CD4-positive, alpha-beta T cell treated with Interleukin-6 at 100 ng/mL for 8 hours (primary cell): ENCODE results near the gene GRPEL2.

ENCODE experiments used
- DNase-seq: peaks from one replicate; pipeline ENCODE4 v3.0.0-alpha.2; 2020; ENCODE audit warnings: mixed read lengths, low spot score

Gene GRPEL2, protein sequence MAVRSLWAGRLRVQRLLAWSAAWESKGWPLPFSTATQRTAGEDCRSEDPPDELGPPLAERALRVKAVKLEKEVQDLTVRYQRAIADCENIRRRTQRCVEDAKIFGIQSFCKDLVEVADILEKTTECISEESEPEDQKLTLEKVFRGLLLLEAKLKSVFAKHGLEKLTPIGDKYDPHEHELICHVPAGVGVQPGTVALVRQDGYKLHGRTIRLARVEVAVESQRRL

DNA sequence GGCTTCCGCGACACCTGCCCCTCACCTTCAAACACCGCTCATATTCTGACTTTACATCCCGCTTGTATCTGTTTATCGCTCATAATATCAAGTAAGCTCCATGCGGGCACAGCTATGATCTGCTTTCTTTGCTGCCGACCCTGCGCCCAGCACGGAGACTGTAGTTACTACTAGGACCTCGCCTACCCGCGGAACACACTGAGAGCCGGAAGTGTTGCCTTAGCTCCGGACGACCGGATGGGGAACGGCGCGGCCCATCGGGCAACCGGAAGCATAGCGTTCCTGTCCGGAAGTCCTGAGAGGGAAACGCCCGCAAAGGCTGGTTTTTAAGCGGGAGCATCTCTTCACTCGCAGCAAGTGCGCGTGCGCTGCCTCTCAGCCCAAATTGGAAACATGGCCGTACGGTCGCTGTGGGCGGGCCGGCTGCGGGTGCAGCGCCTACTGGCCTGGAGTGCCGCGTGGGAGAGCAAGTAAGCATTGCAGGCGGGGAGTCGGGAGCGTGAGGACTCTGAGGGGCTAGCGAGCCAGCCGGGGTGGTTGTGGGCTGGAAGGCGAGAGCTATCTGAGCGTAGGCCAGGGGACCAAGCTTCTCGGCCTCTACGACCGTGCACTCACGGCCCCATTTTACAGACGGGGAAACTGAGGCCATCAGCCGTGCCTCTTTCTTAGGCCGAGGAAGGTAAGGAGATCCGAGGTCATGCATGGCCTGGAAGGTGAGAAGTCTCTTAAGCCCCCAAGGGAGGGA is at the start of gene GRPEL2:
Gene GRPEL2 (plus strand): TSS at position 353 of the 745 bp plus-strand sequence. CDS start 41 bp downstream, at position 394.
- peak; percentile 90 for DNase-seq

DNA sequence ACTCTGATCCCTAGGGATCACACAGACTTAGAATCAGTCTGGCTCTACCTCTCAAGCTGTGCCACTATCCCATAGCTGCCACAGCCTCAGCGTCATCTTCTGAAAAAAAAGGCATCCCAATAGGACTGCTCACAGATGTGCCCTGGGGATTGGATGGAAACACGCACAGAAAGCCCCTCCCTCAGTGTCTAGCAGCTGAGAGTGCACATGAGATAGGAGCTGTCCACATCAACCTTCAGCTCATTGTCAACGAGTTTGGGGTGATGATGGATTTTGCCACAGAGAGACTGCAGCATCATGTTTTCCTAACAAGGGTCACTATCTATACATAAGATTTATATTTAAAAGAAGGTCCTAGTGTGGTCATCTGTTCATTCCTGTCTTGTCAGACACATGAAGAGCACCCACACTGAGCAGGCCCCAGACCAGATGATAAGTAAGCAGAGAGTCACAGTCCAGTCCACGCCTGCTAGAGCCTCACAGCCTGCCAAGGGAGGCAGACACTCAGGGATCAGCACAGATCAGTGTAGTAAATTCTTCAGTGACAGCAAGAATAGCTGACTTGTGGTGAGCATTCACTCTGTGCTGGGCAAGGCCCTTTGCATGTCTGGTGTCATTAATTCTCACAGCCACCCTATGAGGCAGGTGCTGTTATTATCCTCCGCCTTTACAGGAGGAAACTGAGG is 47.8 kb upstream of the GRPEL2 start:
- DNase-seq = no peak

DNA sequence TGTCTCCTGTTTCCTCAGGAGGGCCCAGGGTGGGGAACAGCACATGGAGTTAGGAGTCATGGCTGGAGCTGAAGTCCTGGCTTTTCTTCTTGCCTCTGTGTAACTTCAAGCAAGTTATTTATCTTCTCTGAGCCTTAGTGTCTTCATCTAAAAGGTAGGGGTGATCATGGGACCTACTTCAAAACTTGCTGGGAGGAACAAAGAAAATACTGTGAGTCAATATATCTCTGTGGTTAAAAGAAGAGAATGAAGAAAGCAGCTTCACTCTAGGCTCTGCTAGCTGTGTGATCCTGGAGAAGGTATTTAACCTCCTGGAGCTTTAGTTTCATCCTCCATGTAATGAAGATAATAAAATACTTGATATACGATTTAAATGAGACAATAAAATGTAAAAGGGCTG is 47.1 kb upstream of the GRPEL2 start:
- no peak for DNase-seq

DNA sequence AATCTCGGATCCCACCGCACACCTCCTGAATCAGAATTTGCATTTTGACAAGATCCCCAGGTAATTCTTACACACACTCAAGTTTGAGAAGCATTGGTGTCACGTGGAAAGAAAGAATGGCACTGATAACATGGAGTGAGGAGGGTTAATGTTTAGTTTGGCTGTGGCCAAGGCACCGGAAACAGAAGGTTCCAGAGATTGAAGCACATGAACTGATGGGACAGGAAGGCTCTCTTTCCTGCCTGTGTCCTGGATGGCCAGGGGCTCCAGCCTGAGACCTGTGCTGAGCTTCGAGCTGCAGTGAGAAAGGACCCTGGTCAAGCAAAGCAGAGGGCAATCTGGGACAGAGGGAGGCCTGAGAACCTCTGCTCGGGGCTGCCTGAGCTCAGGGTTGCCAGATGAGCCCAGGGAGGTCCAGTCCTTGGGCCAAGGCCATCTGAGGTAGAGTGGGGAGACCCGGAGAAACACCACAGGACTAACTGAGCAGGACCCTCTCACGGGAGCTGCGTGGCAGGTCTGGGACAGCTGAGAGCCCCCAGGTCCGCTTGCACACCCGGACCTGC is 46.4 kb upstream of the GRPEL2 start:
- DNase-seq = no peak

DNA sequence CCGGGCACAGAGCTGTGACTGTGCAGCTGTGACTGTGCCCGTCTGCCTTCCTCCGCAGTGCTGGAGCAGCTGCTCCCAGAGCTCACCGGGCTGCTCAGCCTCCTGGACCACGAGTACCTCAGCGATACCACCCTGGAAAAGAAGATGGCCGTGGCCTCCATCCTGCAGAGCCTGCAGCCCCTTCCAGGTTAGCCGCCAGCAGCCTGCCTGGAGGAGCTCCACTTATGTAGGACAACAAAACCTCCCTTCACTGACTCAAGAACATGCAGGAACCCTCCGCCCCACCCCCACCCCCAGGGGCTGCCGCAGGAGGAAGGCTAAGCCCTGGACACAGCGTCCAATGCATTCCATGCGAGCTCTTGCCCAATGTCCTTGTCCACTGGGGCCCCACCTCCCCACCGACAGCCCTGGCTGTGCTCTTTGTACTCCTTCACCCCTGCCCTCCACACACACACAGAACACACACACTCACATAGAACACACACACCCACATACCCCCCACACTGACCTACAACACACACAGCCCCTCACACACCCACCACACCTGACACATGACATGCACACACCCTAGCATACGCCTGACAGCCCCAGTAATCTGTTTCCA is 45.7 kb upstream of the GRPEL2 start:
- DNase-seq = no peak

DNA sequence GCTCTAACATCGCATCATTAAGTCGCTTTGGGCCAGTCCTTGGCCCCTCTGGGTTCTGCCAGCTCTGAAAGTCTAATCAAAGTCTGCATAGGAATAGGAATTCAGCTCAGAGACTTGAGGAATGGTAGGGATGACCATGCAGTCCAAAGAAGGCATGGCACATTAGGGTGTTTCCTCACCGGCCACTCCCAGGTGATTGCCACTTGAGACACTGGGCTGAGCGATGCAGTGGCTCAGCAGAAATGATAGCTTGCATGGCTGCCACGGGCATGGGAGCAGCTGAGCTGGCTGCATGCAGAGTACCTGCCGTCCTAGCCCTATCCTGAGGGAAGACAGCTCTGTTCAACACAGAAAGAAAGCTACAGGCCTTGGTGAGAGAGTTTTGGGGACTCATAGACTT is 44.9 kb upstream of the GRPEL2 start:
- no peak for DNase-seq

DNA sequence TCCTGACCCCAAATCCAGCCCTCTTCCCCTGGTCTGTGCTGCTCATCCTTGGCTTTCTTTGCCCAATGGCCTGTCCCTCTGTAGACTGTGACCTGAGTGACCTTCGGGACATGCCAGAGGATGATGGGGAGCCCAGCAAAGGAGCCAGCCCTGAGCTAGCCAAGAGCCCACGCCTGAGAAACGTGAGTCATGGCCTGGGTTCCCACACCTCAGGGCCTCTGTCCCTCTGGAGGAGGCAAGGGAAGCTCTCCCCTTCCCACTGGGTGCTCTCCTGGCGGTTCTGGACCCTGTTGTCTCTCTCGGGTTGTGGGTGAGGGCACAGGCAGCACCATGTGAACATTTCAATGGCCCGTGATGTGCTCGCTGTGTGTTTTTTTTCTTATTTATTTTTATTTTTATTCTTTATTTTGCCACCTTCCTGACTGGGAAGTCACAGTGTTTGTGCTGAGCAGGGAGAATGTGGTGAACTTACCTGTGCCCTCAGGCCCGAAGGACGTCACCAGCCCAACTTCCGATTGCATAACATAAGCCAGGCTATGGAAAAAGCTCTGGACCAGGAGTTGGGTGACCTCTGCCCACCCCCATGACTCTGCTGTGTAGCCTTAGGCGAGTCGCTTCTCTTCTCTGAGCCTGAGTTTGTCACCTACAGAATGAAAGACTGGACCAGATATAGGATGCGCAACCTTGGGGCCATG is 44.1 kb upstream of the GRPEL2 start:
- no peak for DNase-seq

DNA sequence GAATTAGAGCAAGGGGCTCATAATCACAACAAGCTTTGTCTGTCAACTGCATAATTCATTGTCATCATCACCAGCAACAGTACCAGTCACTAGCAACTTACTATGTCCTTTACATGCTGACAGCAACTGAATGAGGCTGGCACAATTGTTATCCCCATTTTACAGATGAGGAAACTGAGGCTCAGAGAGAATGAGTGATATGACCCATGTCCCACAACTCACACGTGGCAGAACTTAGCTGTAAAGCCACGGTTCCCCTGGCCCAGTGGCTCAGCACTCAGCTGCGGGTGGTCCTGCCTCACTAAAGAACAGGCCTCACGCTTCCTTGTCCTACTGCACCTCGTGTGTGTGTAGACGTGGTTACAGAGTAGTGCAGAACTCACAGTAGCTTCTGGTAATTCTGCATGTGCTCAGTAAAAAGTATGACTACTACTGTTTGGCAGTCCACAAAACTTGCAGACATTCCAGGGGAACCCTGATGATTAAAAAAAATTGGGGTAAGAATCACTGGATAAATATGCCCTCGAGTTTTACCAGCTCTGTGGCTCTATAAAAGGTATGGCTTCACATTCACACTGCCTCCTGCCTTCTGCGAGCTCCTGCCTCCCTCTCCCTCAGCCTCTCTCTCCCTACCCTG is 43.4 kb upstream of the GRPEL2 start:
- DNase-seq = no peak

DNA sequence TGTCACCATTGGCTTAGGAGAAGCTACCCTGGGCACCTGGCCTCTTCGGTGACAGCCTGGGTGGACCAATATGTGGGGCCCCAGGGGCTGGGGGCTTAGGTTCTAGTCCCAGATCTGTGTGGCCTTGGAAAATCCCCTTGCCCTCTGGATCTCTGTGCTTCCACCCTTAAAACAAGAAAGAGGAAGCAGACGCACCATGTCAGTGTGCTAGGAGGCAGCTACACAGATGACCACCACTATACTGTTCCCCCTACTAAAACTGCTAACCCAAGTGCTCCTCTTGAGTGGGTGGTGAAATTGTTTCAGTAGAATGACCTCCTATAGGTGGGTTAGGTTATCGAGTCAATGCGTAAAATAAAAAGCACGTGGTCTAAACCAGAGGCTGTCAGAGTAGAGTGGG is 42.7 kb upstream of the GRPEL2 start:
- no peak for DNase-seq

DNA sequence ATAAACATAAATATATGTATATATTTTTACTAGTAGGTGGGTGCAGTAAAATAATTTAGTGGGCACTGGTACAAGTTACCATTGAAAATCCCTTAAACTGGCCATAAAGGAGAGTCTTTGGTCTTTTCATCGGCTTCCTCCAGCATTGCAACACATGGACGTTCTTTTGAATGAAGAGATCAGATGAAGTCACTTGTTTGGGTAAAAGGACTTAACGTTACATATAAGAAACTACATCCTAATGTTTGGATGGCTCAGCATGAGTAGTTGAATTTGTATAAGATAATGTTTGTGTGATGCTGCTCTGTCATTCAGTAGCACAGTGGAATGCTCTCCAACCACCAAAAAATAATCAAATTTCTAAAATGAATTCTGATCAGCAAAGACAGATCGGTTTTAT is 42.1 kb upstream of the GRPEL2 start:
- DNase-seq = no peak

DNA sequence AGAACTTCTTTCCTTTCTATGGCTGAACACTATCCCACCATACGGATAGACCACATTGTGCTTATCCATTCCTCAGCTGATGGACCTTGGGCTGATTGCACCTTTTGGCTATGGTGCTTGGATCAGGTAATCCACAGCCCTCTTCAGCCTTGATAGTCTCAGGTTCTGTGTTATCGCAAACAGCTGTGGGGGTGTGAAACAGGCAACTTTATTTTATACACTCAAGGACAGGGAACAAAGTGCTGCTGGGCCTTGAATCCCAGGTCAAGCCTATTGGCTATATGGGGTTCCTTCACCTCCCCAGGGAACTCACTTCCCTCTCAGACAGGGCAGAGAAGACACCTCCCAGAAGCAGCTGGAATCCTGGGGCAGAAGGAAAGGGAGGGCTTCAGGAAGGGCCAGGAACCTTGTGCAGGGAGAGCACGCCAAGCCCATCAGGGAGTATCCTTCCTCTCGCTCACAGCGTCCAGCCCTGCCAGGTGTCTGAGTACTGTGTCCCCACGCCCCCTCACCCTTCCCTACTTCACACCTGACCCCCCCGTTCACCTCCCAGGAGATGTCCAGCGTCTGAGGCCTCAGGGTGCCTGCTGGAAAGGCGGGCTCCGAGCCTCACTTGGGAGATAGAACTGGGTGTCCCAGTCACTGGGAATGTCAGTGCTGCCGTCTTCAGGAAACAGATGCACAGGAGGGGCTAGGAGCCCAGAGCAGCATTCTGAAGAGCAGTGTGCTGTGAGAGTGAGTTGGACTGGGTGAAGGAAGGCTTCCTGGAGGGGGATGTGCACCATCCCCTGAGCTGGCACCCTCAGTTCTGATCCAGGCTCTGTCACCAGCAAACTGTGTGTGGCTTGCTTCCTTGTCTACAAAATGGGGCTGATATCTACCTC is 40.9 kb upstream of the GRPEL2 start:
- DNase-seq = no peak

DNA sequence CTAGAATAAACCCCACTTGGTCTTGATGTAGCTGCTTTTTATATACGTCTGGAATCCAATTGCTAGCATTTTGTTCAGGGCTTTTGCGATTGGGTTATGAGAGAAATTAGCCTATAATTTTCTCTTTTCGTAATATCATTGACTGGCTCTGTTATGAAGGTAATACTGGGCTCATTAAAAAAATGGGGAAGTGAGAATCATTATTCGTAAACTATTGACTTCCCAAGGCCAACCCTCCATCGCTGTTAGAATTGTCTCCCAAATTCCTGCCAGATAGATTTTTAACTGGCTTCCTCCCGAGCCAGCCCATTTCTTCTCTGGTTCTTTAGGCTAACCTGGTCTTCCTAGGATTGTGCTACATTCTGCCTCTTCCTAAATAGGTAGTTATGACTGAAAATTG is 35.9 kb upstream of the GRPEL2 start:
- DNase-seq = no peak

DNA sequence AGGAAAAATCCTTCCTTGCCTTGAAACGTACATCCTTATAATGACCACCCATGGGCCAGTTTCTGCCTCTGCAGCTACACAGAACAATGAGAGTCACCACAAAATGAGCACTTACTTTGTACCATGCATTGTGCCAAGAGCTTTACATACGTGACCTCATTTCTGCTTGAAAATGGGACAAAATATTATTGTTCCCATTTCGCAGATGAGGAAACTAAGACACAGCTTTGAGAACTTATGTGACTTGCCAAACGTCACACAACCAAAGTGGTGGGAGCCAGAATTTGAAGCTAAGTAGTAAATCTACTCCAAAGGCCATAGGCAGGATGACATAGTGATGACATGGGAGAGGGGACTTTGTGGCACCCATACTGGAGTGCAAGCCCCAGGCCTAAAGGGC is 34.8 kb upstream of the GRPEL2 start:
- DNase-seq = no peak

DNA sequence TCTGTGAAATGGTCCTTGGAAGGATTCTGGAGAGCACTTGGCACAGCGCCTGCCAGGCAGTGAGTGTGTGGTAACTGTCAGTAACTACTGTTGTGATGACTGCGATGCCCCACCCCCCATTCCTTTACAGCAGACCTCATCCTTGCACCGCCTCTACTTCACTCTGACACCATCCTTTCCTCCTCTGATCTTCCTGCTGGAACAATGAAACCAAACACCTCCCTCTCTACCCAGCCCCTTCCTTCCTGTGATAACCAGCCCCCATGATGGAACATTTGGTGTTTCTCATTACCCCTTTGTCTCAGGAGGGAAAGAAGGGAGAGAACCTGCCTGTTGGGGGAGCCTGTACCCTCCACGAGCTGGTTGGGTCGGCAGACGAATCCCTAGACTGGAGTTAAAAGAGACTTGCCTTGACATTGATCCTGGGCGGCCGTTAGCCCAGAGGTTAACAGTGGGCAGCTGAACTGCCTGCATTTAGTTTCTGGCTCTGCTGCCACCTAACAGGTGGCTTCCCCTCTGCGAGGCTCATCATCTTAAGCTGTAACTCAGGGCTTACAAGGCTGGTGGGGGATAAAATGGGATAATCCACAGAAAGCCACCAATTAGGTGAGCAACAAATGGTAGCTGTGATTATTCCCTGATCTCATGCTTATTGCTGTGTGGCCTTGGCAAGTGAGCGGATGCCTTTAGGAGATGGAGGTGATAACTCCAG is 34.2 kb upstream of the GRPEL2 start:
- no peak for DNase-seq

DNA sequence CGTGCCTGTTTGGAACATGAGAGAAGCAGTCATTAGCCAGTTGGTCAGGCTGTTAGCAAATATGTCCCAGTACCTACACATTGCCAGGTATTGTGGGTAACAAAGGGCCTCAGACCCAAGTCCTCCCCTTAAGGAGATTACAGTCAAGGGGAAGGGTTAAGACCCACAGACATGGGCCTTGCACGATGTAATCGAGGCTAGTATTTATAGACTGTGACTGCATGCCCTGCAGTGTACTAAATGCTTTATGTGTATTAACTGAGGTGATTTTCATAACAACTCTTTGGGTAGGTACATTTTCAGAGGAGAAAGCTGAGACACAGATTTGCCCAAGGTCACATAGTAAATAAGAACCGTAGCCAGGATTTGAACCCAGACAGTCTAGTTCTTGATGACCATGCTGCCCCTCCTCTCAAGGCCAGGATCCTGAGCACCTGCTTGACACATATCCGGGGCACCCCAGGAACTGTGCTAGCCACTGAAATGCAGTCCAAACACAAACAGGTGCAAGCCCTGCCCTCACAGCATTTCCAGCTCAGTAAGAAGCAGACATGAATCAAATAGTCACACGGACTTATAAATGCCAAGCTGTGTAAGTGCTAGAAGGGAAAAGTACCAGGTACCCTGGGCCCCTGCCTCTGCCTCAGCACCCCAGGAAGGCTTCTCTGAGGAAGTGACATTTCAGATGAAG is 32.0 kb upstream of the GRPEL2 start:
- DNase-seq = no peak

DNA sequence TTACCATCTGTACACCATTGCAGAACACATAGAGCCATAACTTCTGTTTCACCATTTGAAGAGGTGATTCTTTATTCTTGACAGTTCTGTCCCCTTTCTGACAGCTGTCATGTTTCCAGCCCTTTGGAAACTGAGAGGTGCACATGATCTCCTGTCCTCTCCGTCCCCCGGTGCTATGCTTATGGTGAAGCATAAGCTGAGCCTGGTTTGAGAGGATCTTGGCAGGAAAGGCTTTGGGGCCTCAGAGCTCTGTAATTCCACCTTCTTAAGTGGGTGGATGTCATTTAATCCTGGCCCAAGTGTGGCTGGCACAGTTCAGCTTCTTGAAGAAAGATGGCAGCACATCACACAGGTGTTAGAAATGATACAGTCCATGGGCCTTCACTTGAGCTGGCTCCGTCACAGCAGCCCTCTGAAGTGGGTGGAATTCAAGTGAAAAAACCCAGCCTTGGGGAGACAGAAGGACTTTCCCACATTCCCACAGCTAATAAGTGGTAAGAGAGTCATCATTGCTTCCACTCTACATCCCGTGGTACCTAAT is 30.7 kb upstream of the GRPEL2 start:
- no peak for DNase-seq

DNA sequence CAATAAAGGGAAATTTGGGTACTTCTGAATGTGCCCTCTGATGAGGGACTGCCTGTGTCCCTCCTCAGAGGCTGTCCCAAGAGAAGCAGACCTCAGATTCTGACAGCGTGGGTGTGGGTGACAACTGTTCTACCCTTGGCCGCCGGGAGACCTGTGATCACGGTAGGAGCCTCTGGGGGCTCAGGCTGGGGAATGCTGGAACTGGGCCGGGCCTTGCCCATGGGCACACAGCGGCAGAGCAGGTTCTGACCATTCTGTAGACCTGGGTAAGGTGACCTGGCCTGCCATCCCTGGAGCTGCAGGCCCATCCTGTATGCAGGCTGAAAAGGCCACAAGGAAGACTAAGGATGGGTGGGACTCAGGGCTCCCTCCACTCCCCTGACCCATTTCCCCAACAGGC is 29.5 kb upstream of the GRPEL2 start:
- DNase-seq = no peak

DNA sequence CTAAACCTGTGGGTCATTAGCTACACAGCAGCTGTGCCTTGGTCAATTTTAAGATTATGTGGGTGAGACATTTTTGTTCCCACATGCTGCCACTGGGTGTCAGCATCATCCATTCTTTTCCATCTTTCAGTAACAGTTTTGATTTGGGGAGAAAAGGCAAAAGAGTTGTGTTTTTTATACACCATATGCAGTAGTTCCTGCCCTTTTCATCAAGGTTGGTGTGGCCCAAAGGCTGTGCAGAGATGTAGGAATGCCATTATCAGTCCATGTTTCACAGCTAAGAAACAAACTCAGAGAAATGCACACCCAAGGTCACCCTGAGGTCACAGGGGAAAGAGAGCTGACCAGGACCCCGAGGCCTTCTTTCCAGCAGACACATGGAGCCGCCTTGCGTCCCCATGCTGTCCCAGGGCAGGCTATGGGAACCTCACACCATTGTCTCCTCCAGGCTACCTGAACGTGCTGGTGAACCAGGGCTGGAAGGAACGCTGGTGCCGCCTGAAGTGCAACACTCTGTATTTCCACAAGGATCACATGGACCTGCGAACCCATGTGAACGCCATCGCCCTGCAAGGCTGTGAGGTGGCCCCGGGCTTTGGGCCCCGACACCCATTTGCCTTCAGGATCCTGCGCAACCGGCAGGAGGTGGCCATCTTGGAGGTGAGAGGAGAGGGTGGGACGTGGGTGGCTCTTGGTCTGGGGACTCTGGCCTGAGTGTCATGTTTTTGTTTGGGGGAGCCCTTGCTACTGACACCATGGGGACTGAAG is 27.8 kb upstream of the GRPEL2 start:
- peak; percentile 51 for DNase-seq
